NCI-H2171 (cell line): ENCODE data around the gene RBM20.
"Not testable (repeated sequence)": the region's sequence is repeated elsewhere in the genome, so short reads cannot be mapped to it uniquely, and the experiment has no call there.

Experiments used
- DNase-seq: peaks from one replicate; lab custom pipeline; 2025; lab: John Stamatoyannopoulos, UW

RBM20 gene

GRCh38 chr10:110625951-110626855, 17.9 kb upstream of the RBM20 start:
- DNase-seq = no peak

- no peak for DNase-seq
Observed at GRCh38 chr10:110628161-110628560, 16.0 kb upstream of the RBM20 start.

- DNase-seq = no peak
Observed at GRCh38 chr10:110629680-110630191, 14.4 kb upstream of the RBM20 start.

- DNase-seq = no peak
Observed at GRCh38 chr10:110631934-110632333, 12.2 kb upstream of the RBM20 start.

- DNase-seq = no peak
Observed at GRCh38 chr10:110632591-110633215, 11.4 kb upstream of the RBM20 start.

- peak; percentile 23 for DNase-seq
Observed at GRCh38 chr10:110634527-110635209, 9.5 kb upstream of the RBM20 start.

GRCh38 chr10:110636572-110636931, 7.6 kb upstream of the RBM20 start:
- DNase-seq = no peak

GRCh38 chr10:110636932-110637557, 7.1 kb upstream of the RBM20 start:
- DNase-seq = no peak

- DNase-seq = no peak
Observed at GRCh38 chr10:110637558-110638053, 6.5 kb upstream of the RBM20 start.

GRCh38 chr10:110638319-110638718, 5.8 kb upstream of the RBM20 start:
- DNase-seq = no peak

GRCh38 chr10:110639046-110639445, 5.1 kb upstream of the RBM20 start:
- not testable (repeated sequence) for DNase-seq

- not testable (repeated sequence) for DNase-seq
Observed at GRCh38 chr10:110639858-110640257, 4.3 kb upstream of the RBM20 start.

- no peak for DNase-seq
Observed at GRCh38 chr10:110641256-110641655, 2.9 kb upstream of the RBM20 start.

GRCh38 chr10:110642204-110643034, 1.7 kb upstream of the RBM20 start:
- no peak for DNase-seq

- no peak for DNase-seq
Observed at GRCh38 chr10:110643035-110643652, 992 bp upstream of the RBM20 start.

- DNase-seq = no peak
Observed at GRCh38 chr10:110644598-110645462, 694 bp downstream of the RBM20 start.

GRCh38 chr10:110646417-110647135, 2.4 kb downstream of the RBM20 start:
- no peak for DNase-seq

GRCh38 chr10:110647136-110647430, 2.9 kb downstream of the RBM20 start:
- no peak for DNase-seq

GRCh38 chr10:110648692-110649346, 4.7 kb downstream of the RBM20 start:
- DNase-seq = no peak
